Measurements from ENCODE around the gene SP4. TPM values are rescaled to one million over a fixed set of nuclear protein-coding genes. Genes with fewer than 3 reads are reported as not detected.
"Not testable (repeated sequence)": the region's sequence is repeated elsewhere in the genome, so short reads cannot be mapped to it uniquely, and the experiment has no call there.

Gene SP4
- total RNA-seq, 1 donor from 2014 or later, result 6.1 TPM

DNA sequence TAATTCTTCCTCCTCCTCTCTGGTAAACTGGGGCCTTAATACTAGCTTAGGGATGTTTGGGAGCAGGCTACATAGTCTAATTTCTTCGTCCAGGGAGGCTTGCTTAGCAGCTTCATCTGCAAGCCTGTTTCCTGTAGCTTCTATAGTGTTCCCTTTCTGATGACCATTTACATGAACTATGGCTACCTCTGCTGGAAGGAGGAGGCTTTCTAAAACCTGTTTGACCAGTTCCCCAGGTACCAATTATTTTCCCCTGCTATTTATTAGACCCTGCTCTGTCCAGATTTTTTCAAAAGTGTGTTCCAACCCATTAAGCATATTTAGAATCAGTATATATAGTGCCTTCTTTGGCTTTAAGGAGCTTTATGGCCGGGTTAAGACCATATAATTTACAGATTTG is 76.1 kb downstream of the SP4 start:
- DNase-seq (ENCODE audit: low spot score), result no peak
- intact Hi-C loops (cut with DNase I), result no loop called here

DNA sequence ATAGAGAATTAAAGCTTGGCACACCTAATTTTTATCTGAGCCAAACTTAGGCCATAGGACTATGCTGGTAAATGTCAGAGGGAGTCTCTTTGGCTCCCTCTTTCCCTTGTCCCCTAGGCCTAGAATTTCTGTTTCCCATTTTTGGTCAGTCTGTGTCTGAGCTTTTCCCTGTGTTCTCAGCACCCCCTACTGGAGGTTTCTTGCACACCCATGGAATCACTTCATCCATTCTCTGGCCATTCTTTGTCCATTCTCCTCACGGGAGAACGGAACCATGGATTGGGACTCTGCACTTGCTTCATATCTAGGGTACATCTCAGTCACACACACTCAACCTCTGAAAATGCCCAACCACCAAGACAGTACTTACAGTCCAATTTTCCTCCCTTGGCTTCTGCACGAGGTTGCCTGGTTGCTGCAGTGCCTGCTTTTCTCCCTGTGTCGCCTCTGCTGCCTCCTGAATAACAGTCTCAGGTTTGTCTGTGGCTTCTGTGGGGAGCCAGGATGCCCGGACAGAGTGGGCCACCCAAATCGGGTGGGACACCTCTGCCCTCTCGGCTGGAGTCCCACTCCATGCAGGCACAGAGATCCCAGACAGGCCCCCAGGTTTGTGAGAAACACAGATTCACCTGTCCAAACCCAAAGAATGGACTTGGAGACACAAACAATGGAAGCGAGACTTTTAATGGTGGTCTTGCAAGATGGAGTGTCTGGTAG is 79.9 kb downstream of the SP4 start:
- intact Hi-C loops (cut with DNase I), result loop anchor here (2.0 kb wide), 1 partner anchor 251 kb away; no protein-coding TSS in a partner anchor
- no peak for DNase-seq (ENCODE audit: low spot score)

DNA sequence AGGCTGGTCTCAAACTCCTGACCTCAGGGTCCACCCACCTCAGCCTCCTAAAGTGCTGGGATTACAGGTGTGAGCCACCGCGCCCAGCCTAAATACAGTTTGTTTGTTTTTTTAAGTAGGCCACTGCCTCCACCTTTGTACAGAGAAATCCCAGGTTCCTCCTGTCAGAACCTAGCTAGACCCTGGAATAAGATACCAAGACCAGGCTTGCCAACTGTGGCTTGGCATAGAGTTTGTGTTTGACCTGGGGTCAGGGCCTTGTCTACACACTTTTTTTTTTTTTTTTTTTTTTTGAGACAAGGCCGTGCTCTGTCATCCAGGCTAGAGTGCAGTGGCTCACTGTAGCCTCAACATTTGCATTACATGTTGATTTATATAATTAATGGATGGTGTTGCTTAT is 80.7 kb downstream of the SP4 start:
- no peak for DNase-seq (ENCODE audit: low spot score)

DNA sequence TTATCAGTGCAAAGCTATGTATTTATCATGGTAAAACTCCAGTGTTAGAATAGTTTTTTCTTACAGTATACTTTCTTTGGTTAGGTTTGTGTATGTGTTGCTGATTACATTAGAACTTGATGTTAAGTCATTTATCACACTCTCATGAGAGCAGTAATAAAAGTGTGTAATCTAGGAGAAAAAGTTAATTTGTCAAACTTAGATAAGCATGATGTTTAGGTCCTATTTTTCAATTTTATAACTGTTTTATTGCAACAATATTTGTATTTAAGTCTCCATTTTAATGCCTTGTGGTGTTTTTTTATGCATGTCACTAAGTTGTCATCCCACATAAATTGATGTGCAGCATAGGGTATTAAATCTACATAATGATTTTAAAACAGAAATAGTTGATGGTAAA is 86.2 kb downstream of the SP4 start:
- intact Hi-C loops (cut with DNase I), result no loop called here
- no peak for DNase-seq (ENCODE audit: low spot score)

More for the DNA sequence above, 80.7 kb downstream of the SP4 start:
- intact Hi-C loops (cut with DNase I), result no loop called here

DNA sequence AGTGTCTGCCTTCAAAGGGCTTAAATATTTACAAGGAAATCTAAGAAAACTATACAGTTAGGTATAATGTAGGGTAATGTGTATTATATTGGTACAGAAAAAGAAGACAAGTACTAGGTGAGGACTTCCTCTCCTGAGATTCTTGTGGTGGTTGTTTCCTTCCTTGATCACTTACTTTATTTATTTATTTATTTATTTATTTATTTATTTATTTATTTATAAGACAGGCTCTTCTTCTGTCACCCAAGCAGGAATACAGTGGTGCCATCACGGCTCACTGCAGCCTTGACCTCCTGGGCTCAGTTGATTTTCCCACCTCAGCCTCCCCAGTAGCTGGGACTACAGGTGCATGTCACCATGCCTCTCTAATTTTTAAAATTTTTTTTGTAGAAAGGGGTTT is 96.8 kb downstream of the SP4 start:
- DNase-seq (ENCODE audit: low spot score), result no peak
- intact Hi-C loops (cut with DNase I), result no loop called here

DNA sequence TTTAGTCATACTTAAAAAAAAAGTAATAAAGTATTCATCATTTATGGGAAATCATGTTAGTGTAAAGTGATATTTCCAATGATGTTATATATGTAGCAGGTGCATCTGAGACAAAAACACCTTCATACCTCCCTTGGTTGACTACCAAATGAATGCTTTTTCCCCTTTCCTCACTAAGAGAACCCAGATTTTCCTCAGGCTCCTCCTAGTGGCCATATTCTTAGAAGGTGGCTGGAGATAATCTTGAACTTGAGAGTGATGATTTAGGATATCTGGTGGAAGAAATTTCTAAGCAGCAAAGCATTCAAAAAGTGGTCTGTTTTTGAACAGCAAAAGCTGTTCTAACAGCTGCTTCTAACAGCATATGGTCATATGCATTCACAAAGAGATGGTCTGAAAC is 98.1 kb downstream of the SP4 start:
- intact Hi-C loops (cut with DNase I), result no loop called here
- DNase-seq (ENCODE audit: low spot score), result no peak

DNA sequence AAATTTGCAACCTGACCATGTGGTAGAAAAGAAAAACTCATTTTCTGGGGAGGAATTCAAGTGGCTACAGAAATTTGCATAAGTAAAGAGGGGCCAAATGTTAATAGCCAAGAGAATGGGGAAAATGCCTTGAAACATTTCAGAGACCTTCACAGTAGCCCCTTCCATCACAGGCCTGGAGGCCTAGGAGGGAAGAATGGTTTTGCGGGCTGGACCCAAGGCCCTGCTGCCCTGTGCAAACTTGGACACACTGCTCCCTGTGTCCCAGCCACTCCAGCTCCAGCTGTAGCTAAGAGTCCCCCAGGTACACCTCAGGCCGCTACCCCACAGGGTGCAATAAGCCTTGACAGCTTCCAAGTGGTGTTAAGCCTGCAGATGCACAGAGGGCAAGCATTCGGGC is 98.6 kb downstream of the SP4 start:
- intact Hi-C loops (cut with DNase I), result no loop called here
- DNase-seq (ENCODE audit: low spot score), result no peak

DNA sequence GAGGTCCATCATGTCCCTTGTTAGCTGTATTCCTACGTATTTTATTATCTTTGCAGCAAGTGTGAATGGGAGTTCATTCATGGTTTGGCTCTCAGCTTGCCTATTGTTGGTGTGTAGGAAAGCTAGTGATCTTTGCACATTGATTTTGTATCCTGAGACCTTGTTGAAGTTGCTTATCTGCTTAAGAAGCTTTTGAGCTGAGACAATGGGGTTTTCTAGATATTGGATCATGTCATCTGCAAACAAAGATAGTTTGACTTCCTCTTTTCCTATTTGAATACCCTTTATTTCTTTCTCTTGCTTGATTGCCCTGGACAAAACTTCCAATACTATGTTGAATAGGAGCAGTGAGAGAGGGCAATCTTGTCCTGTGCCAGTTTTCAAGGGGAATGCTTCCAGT is 104.6 kb downstream of the SP4 start:
- DNase-seq (ENCODE audit: low spot score); intact Hi-C loops (cut with DNase I): not testable (repeated sequence)

DNA sequence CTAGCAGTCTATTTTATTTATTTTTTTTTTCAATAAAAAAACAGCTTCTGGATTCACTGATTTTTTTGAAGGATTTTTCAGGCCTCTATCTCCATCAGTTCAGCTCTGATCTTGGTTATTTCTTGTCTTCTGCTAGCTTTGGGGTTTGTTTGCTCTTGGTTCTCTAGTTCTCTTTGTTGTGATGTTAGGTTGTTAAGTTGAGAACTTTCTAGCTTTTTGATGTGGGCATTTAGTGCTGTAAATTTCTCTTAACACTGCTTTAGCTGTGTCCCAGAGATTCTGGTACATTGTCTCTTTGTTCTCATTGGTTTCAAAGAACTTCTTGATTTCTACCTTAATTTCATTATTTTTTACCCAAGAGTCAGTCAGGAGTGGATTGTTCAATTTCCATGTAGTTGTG is 105.8 kb downstream of the SP4 start:
- intact Hi-C loops (cut with DNase I); DNase-seq (ENCODE audit: low spot score): not testable (repeated sequence)

DNA sequence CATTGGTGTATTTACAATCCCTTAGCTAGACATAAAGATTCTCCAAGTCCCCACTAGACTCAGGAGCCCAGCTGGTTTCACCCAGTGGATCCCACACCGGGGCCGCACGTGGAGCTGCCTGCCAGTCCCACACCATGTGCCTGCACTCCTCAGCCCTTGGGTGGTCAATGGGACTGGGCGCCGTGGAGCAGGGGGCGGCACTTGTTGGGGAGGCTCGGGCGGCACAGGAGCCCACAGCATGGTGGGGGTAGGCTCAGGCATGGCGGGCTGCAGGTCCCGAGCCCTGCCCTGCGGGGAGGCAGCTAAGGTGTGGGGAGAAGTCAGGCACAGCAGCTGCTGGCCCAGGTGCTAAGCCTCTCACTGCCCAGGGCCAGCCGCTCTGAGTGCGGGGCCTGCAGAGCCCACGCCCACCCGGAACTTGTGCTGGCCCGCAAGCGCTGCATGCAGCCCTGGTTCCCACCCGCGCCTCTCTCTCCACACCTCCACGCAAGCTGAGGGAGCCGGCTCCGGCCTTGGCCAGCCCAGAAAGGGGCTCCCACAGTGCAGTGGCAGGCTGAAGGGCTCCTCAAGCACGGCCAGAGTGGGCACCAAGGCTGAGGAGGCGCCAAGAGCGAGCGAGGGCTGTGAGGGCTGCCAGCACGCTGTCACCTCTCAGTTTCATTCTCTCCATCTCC is 108.7 kb downstream of the SP4 start:
- DNase-seq (ENCODE audit: low spot score); intact Hi-C loops (cut with DNase I): not testable (repeated sequence)

DNA sequence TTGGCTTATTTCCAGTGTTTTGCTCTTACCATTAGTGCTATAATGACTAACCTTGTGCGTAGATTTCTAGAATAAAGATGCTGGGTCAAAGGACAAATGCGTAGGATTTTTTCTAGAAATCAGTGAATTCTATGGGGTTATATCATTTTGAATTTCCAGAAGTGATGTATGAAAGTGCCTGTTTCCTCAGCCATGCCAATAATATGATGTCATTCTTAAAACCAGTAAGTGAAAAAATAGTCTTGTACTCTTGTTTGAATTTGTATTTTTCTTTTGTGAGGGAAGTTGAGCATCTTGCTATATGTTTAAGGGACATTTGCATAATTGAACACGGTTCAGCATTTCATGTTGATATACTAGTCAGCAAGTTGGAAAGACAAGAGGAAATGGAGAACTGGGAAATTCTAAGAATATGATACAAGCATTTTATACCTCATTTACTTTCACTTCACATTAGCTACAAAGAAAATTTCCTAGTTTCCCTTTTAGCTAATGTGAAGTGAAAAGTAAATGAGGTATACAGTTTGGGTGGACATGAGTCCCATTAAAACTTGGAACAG is 111.1 kb downstream of the SP4 start:
- intact Hi-C loops (cut with DNase I), result no loop called here

DNA sequence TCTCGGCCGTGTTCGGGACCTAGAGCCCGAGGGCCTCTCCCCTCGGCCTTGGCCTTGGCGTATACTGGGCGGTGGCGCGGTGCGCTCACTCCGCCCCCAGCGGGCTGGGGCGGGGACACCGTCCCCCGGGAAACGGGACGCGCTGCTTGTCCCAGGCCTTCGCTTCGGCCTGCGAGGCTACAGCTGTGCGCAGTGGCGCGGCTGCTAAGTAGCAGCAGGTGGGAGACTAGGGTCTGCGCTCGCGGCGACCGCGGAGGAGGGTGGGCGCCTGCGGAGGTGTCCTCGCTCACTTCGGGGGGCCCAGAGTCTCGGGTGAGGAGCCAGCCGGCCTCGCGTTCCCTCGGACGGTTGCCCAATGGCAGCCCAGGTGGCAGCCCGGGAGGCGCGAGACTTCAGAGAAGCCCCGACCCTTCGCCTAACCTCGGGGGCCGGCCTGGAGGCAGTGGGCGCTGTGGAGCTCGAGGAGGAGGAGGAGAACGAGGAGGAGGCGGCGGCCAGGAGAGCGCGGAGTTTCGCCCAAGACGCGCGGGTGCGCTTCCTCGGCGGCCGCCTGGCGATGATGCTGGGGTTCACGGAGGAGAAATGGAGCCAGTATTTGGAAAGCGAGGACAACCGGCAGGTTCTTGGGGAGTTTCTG is 115.1 kb downstream of the SP4 start, which contains the start of gene DNAH11:
Gene DNAH11 (plus strand): TSS at position 149 of the 637 bp plus-strand sequence. CDS start 207 bp downstream, at position 356.
- no peak for DNase-seq (ENCODE audit: low spot score)
- intact Hi-C loops (cut with DNase I), result no loop called here

More for the DNA sequence above, 111.1 kb downstream of the SP4 start:
- DNase-seq (ENCODE audit: low spot score), result no peak

DNA sequence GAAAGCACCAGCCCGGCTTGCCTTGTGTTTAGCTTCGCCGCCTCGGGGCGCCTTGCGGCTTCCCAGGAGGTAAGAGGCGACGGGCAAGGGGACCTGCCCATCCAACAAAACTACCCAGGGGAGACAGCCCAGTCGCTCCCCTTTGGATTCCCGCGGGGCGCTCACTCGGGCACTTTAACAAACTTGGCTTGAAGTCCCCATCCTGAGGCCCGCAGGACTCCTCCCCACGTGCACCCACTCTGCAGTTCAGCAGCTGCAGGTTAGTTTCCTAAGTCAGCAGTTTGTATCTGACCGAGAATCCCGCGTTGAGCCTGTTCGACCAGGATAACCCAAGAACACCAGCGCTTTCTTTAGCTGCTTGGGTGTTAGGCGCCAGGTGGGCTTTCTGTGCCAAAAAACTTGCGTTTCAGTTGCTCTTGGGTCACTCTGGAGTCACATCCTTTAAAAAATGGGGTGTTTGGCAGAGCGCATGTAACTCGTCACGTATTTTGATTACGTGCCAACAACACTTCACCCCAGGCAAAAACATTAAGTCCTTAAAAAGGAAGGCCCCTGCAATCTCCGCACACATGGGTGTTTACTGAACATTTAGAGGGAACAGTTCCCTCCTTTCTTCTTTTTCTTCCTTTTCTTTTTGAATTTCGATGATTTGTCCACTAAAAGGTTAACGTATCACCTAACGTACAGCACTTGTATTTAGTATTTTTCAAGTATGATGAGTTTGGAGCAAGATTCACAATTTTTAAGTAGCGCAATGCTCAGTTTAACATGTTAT is 115.8 kb downstream of the SP4 start:
- intact Hi-C loops (cut with DNase I), result no loop called here
- DNase-seq (ENCODE audit: low spot score), result no peak

DNA sequence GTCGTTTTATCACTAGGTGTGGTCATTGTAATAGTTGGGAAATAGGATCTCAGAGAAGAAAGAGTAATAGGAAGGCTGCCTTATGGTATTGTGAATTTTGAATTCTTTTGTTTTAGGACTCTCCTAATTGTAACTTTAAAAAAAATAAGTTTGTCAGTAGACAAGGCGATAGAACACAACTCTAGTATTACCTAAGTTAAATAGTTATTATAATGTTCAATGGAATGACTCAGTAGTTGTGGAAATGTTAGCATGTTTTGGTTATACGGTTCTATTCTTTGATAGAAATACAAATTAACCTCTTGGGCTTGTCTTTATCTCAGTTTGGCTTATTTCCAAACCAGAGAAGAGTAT is 116.4 kb downstream of the SP4 start:
- DNase-seq (ENCODE audit: low spot score), result no peak
- intact Hi-C loops (cut with DNase I), result no loop called here

DNA sequence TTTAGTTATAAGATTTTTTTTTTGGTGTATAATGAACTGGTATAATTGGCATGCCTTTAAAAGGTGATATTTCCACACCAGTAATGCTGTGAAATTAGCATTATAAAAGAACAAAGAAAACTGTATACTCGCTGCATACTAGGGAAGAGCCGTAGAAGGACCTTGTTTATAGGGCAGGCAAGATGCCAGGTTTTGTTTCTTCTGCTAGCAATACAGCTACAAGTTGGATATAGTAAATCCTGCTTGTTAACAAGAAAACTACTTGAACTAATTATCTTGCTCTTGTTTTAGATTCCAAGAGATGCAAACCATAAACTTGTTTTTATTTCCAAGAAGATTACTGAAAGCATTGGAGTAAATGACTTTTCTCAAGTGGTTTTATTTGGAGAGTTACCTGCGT is 116.8 kb downstream of the SP4 start:
- no peak for DNase-seq (ENCODE audit: low spot score)
- intact Hi-C loops (cut with DNase I), result no loop called here

DNA sequence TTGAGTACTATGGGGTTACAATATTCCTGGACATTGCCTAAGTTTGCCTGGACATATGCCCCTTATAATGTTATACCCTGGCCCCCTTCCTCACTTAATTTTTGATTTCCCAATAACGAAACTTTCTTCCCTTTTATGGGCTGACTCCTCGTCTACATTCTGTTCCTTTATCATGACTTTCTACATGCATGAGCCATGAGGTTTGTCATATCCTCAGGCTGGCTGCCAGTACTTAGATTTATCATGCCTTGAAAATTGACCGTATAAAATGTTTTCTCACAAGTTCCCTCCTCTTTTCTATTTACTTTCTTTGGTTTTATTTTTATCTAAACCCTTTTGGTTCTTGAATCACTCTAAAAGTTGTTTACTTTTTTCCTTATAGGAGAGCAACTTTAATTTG is 119.6 kb downstream of the SP4 start:
- intact Hi-C loops (cut with DNase I), result no loop called here
- no peak for DNase-seq (ENCODE audit: low spot score)

DNA sequence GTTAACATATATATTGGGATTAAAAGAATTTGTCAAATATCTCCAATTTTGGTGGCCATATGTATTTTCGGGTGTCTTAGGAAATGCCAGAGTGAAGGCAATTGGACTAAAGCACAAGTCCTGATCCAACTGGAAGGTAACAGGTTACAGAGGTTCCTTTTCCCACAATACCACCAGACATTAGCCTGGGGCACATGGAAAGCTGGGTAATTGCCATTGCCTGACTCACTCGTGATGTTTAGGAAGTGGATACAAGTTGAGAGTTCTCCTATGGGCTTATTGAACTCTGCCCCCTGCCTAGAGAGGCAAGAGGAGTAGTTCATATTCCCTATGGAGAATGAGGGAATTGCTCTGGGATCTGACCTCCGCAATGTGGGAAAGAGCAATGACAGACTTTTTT is 120.6 kb downstream of the SP4 start:
- DNase-seq (ENCODE audit: low spot score), result no peak
- intact Hi-C loops (cut with DNase I), result no loop called here

DNA sequence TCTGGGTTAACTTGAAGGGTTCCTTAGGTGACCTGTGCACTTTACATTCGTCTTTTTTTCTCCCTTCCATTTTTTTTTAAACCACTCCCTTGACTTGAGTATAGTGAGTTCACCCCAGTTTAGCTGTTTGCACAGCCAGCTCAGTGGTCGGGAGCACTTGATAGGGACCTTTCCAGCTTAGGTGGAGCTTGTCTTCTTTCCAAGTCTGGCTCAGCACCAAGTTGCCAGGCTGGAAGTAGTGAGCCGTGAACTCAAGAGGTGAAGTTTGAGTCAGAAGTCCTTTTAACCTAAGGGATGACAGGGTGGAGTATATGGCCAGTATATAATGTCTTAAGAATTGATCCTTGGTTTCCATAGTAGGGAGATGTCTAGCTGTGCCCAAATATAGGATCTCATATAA is 122.2 kb downstream of the SP4 start:
- no peak for DNase-seq (ENCODE audit: low spot score)

DNA sequence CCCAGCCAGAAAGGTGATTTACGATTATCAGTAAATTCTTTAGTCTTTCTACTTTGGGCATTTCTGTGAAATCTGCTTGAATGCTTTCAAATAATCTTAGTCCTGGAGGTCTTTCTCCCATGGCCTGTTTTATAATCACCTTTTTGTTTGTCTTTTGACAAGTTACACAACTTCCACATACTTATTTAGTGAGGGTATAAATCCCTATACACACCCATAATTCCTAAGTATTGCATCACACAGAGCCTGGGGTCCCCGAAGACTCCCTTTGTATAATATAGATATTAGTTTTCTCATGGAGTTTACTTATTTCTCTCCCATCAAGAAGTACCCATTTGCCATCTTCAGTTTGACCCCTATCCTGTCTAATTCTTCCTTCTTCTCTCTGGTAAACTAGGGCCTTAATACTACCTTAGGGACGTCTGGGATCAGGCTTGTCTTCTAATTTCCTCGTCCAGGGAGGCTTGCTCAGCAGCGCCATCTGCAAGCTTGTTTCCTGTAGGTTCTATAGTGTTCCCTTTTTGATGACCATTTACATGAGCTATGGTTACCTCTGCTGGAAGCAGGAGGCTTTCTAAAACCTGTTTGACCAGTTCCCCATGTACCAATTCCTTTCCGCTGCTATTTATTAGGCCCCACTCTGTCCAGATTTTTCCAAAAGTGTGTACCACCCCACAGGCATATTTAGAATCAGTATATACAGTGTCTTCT is 123.1 kb downstream of the SP4 start:
- no peak for DNase-seq (ENCODE audit: low spot score)
- intact Hi-C loops (cut with DNase I), result no loop called here

More for the DNA sequence above, 122.2 kb downstream of the SP4 start:
- intact Hi-C loops (cut with DNase I), result no loop called here

All from cardiac septum (tissue), 1 donor.